Large intestine (tissue), 3 donors: ENCODE measurements around the gene TAC4. TPM values are rescaled to one million over a fixed set of nuclear protein-coding genes. Genes with fewer than 3 reads are reported as not detected.
A peak's percentile ranks its signal among the peaks of the same experiment; 100 is the strongest.

Source experiments
- DNase-seq, 2 donors: peaks; one replicate each; pipeline versions ENCODE4 v3.0.0 to v3.0.0-alpha.2; 2013
- H3K27ac ChIP-seq: one replicate; pipeline ENCODE4 v1.5.1; 2013; ENCODE audit warnings: low read length
- H3K27me3 ChIP-seq: 2 replicates; pipeline ENCODE4 v1.6.1; 2013; ENCODE audit warnings: low read length; ENCODE audit not compliant: control insufficient read depth, insufficient read depth
- H3K36me3 ChIP-seq: 2 replicates; pipeline ENCODE4 v1.6.1; 2013; ENCODE audit warnings: low read length; ENCODE audit not compliant: control insufficient read depth, insufficient read depth
- H3K4me1 ChIP-seq: one replicate; pipeline ENCODE4 v1.6.1; 2013; ENCODE audit warnings: low read length; ENCODE audit not compliant: control insufficient read depth, insufficient read depth
- H3K4me3 ChIP-seq: one replicate; pipeline ENCODE4 v1.5.1; 2013; ENCODE audit warnings: low read length
- H3K9me3 ChIP-seq: one replicate; pipeline ENCODE4 v1.6.1; 2013; ENCODE audit warnings: mild to moderate bottlenecking, low read depth, low read length, moderate library complexity; ENCODE audit not compliant: control insufficient read depth
- WGBS: methylation state at CpG from one replicate; pipeline ENCODE4 v1.1.5; 2013; ENCODE audit warnings: low lambda C conversion rate; ENCODE audit not compliant: insufficient coverage; 5-methylcytosine and 5-hydroxymethylcytosine counted together
- polyA plus RNA-seq: library from polyadenylated mRNA; unstranded; fragments of 120-200 nt; gene quantifications from one replicate; pipeline ENCODE4 v1.2.1, GENCODE V29; 2013

TAC4 gene
- polyA plus RNA-seq, 1 donor: 0.39 TPM

- Histone ChIP-seq H3K27me3 (no peaks in the 10 kb centered on the region), H3K4me3 (no peak overlapping the region), H3K36me3 (peaks cover 70% of the 10 kb centered on the region), H3K4me1 (no peaks in the 10 kb centered on the region), H3K27ac (no peak overlapping the region), H3K9me3 (no peaks in the 10 kb centered on the region)
- 90% methylated on average over 2 of the region's 4 CpGs for WGBS
- no peak for DNase-seq
Observed at GRCh38 chr17:49814781-49815529, 32.9 kb downstream of the TAC4 start.

GRCh38 chr17:49809056-49809455 lies 38.8 kb downstream of the TAC4 start:
- no peak overlapping the region for H3K4me3 ChIP-seq
- no peaks in the 10 kb centered on the region for H3K9me3 ChIP-seq
- no peak overlapping the region for H3K27ac ChIP-seq
- H3K27me3 ChIP-seq: no peaks in the 10 kb centered on the region
- DNase-seq: no peak
- H3K36me3 ChIP-seq: peaks cover 64% of the 10 kb centered on the region
- WGBS: 59% methylated on average over 3 of the region's 4 CpGs
- H3K4me1 ChIP-seq: no peaks in the 10 kb centered on the region

- Histone ChIP-seq H3K4me3 (no peak overlapping the region), H3K4me1 (no peaks in the 10 kb centered on the region), H3K27me3 (no peaks in the 10 kb centered on the region), H3K9me3 (no peaks in the 10 kb centered on the region), H3K36me3 (peaks cover 68% of the 10 kb centered on the region), H3K27ac (no peak overlapping the region)
- DNase-seq: no peak
- no CpG with 5 or more reads among the region's 2 CpGs for WGBS
Observed at GRCh38 chr17:49798738-49799137, 49.1 kb downstream of the TAC4 start.

GRCh38 chr17:49798182-49798581 lies 49.7 kb downstream of the TAC4 start:
- H3K9me3 ChIP-seq: no peaks in the 10 kb centered on the region

GRCh38 chr17:49795372-49795771 lies 52.5 kb downstream of the TAC4 start:
- H3K36me3 ChIP-seq: peaks cover 70% of the 10 kb centered on the region
- H3K27ac ChIP-seq: no peak overlapping the region
- no peaks in the 10 kb centered on the region for H3K9me3 ChIP-seq
- no peaks in the 10 kb centered on the region for H3K27me3 ChIP-seq
- WGBS: no CpG with 5 or more reads among the region's 5 CpGs
- no peak overlapping the region for H3K4me3 ChIP-seq
- no peak for DNase-seq
- H3K4me1 ChIP-seq: no peaks in the 10 kb centered on the region

More at GRCh38 chr17:49798182-49798581, 49.7 kb downstream of the TAC4 start:
- H3K27ac ChIP-seq: no peak overlapping the region
- no peaks in the 10 kb centered on the region for H3K27me3 ChIP-seq
- WGBS: no CpG with 5 or more reads among the region's 8 CpGs
- no peaks in the 10 kb centered on the region for H3K4me1 ChIP-seq
- H3K4me3 ChIP-seq: no peak overlapping the region
- H3K36me3 ChIP-seq: peaks cover 68% of the 10 kb centered on the region
- no peak for DNase-seq

GRCh38 chr17:49793309-49793708 lies 54.6 kb downstream of the TAC4 start:
- H3K4me1 ChIP-seq: peaks cover 7% of the 10 kb centered on the region
- no peaks in the 10 kb centered on the region for H3K9me3 ChIP-seq
- no peak overlapping the region for H3K27ac ChIP-seq
- H3K4me3 ChIP-seq: no peak overlapping the region
- WGBS: 83% methylated on average over 1 of the region's 3 CpGs
- no peak for DNase-seq
- H3K36me3 ChIP-seq: peaks cover 58% of the 10 kb centered on the region
- no peaks in the 10 kb centered on the region for H3K27me3 ChIP-seq

- H3K4me1 ChIP-seq: peaks cover 13% of the 10 kb centered on the region
- H3K36me3 ChIP-seq: peaks cover 27% of the 10 kb centered on the region
- H3K4me3 ChIP-seq: peak overlapping the region; percentile 42
- no peak overlapping the region for H3K27ac ChIP-seq
- no peaks in the 10 kb centered on the region for H3K9me3 ChIP-seq
- peak in 1 of 2 donors; percentile 100 for DNase-seq
- H3K27me3 ChIP-seq: no peaks in the 10 kb centered on the region
- no CpG with 5 or more reads among the region's 17 CpGs for WGBS
Observed at GRCh38 chr17:49789243-49789578, 58.7 kb downstream of the TAC4 start.

GRCh38 chr17:49788478-49789242 lies 59.2 kb downstream of the TAC4 start, which contains the start of gene KAT7:
KAT7 (plus strand) TSS chr17:49788681; CDS start chr17:49788835, 154 bp downstream.
- H3K27ac ChIP-seq: peak within 1 kb of the TSS; percentile 95
- H3K4me1 ChIP-seq: peaks cover 13% of the 10 kb centered on the region
- peak within 1 kb of the TSS; percentile 75 for H3K4me3 ChIP-seq
- no peaks in the 10 kb centered on the region for H3K9me3 ChIP-seq
- peaks cover 24% of the 10 kb centered on the region for H3K36me3 ChIP-seq
- DNase-seq: peak; percentile 99
- no CpG with 5 or more reads among the region's 59 CpGs for WGBS
- no peaks in the 10 kb centered on the region for H3K27me3 ChIP-seq

Other genes with a start within 250 kb of the TAC4 start
- gene SPOP, start 170.0 kb downstream of the TAC4 start, polyA plus RNA-seq: 54.3 TPM
- 61.2 TPM for gene SLC35B1, start 140.1 kb downstream of the TAC4 start, polyA plus RNA-seq
- 10.9 TPM for gene FAM117A, start 83.9 kb downstream of the TAC4 start, polyA plus RNA-seq
- 31.6 TPM for gene KAT7, start 59.4 kb downstream of the TAC4 start, polyA plus RNA-seq
- gene DLX4, start 121.1 kb upstream of the TAC4 start, polyA plus RNA-seq: 3.9 TPM
- gene DLX3, start 147.2 kb upstream of the TAC4 start, polyA plus RNA-seq: 0.66 TPM
- gene ITGA3, start 208.0 kb upstream of the TAC4 start, polyA plus RNA-seq: 61.8 TPM
- gene PDK2, start 247.3 kb upstream of the TAC4 start, polyA plus RNA-seq: 78.5 TPM